OCI-LY3 (cell line): ENCODE data around the gene SEMA4A.
A peak's percentile ranks its signal among the peaks of the same experiment; 100 is the strongest.
"Not testable (repeated sequence)": the region's sequence is repeated elsewhere in the genome, so short reads cannot be mapped to it uniquely, and the experiment has no call there.

Experiments used
- H2AFZ ChIP-seq: fragments of 200-600, 300-600 bp; shearing (Covaris generic); 2 replicates; pipeline ENCODE4 v1.6.0; 2014; ENCODE audit warnings: antibody characterized with exemption, low read depth, low read length
- H3K27ac ChIP-seq: fragments of 200-600, 300-600 bp; sonication (generic); 2 replicates; pipeline ENCODE4 v1.5.1; 2014; ENCODE audit warnings: mild to moderate bottlenecking, low read length, moderate library complexity, mixed read lengths
- H3K27me3 ChIP-seq: fragments of 200-600, 300-600 bp; sonication (generic); 2 replicates; pipeline ENCODE4 v1.6.1; 2014; ENCODE audit warnings: low read depth, low read length, mixed read lengths
- H3K36me3 ChIP-seq: fragments of 200-600, 300-600 bp; sonication (generic); replicated peaks from 2 replicates; pipeline ENCODE3; 2014; ENCODE audit warnings: low read depth, low read length, mixed read lengths
- H3K4me1 ChIP-seq: fragments of 300-600, 200-600 bp; sonication (generic); 2 replicates; pipeline ENCODE4 v1.6.1; 2014; ENCODE audit warnings: low read length, mixed read lengths
- H3K4me2 ChIP-seq: fragments of 200-600, 300-600 bp; sonication (generic); 2 replicates; pipeline ENCODE4 v1.6.1; 2014; ENCODE audit warnings: low read length, mixed read lengths
- H3K4me3 ChIP-seq: fragments of 300-600, 200-600 bp; sonication (generic); 2 replicates; pipeline ENCODE4 v1.5.1; 2014; ENCODE audit warnings: antibody characterized with exemption, mild to moderate bottlenecking, low read length, moderate library complexity
- H3K79me2 ChIP-seq: fragments of 300-600, 200-600 bp; shearing (Covaris generic); 2 replicates; pipeline ENCODE4 v1.6.1; 2014; ENCODE audit warnings: mild to moderate bottlenecking, low read length, mixed read lengths
- H3K9ac ChIP-seq: fragments of 300-600, 200-600 bp; shearing (Covaris generic); 2 replicates; pipeline ENCODE4 v1.6.0; 2014; ENCODE audit warnings: mild to moderate bottlenecking, low read length, moderate library complexity
- H3K9me3 ChIP-seq: fragments of 200-600, 300-600 bp; shearing (Covaris generic); 2 replicates; pipeline ENCODE4 v1.6.1; 2014; ENCODE audit warnings: low read length, mixed read lengths; ENCODE audit not compliant: insufficient read depth
- H4K20me1 ChIP-seq: fragments of 200-600, 300-600 bp; sonication (generic); 2 replicates; pipeline ENCODE4 v1.6.1; 2016; ENCODE audit warnings: low read length, mixed read lengths; ENCODE audit not compliant: insufficient read depth
- EZH2phosphoT487 ChIP-seq: fragments of 200-600 bp; shearing (Covaris generic); IDR thresholded peaks from 2 replicates; pipeline ENCODE4 v1.6.1; 2018; ENCODE audit warnings: antibody characterized with exemption, mixed run types, low read depth
- TF ChIP-seq, protein P1 (sequence below): fragments of 200-600, 300-600 bp; sonication (generic); IDR thresholded peaks from 2 replicates; pipeline ENCODE4 v1.5.1; 2014; ENCODE audit warnings: antibody characterized with exemption, low read length, low read depth

Gene SEMA4A

GRCh38 chr1:156114919-156115513 is 38.4 kb upstream of the SEMA4A start:
- TF ChIP-seq EZH2phosphoT487: no peak
- TF ChIP-seq, protein P1, sequence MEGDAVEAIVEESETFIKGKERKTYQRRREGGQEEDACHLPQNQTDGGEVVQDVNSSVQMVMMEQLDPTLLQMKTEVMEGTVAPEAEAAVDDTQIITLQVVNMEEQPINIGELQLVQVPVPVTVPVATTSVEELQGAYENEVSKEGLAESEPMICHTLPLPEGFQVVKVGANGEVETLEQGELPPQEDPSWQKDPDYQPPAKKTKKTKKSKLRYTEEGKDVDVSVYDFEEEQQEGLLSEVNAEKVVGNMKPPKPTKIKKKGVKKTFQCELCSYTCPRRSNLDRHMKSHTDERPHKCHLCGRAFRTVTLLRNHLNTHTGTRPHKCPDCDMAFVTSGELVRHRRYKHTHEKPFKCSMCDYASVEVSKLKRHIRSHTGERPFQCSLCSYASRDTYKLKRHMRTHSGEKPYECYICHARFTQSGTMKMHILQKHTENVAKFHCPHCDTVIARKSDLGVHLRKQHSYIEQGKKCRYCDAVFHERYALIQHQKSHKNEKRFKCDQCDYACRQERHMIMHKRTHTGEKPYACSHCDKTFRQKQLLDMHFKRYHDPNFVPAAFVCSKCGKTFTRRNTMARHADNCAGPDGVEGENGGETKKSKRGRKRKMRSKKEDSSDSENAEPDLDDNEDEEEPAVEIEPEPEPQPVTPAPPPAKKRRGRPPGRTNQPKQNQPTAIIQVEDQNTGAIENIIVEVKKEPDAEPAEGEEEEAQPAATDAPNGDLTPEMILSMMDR: no peak
- Histone ChIP-seq H3K9ac (no peak overlapping the region), H3K27me3 (peaks cover 49% of the 10 kb centered on the region), H3K9me3 (no peaks in the 10 kb centered on the region), H3K4me1 (peaks cover 7% of the 10 kb centered on the region), H2AFZ (no peak overlapping the region), H3K4me2 (peak overlapping the region; percentile 0; the same call in 1 of the 2 replicates), H3K36me3 (no peaks in the 10 kb centered on the region), H4K20me1 (no peaks in the 10 kb centered on the region), H3K79me2 (no peaks in the 10 kb centered on the region), H3K4me3 (no peak overlapping the region), H3K27ac (no peak overlapping the region)

DNA sequence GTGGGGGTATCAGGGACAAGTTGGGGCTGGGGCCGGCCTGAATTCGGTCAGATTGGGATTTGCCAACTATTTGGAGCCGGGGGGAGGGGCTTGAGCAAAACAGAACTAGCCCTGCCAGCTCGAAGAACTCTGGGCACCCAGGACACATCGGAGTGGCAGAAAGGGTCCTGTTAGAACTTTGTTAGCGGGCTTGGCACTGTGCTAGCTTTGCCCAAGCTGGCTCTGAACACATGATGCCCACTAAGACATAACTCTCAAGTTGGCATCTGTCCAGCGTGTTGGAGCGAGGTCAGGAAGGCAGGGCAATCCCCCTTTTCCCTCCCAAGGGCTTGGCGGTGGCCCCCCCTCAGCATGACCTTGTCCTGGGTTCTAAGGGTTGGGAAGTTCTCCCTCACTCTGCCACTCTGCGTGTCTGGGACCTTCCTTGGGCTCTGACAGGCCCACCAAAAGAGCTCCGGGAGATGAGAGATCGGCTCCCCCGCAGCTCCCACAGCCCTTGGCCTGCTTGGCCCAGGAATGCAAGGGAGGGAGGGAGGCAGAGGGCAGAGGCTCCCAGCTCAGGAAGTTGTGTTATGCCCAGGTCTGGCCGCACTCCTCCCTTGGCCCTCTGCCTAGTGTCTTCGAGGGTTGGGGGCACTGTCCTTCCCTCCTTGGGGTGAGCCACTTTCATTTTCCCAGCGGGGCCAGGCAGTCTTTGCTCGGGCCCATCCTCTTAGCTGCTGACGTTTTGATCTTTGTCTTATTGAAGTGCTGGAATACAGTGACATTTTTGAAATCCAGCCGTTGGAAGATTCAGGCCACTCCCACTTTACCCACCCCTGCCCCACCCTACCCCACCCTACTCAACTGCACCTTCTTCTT is 37.6 kb upstream of the SEMA4A start:
- Histone ChIP-seq H3K79me2 (no peaks in the 10 kb centered on the region), H3K4me2 (no peak overlapping the region)
- no peak for TF ChIP-seq EZH2phosphoT487
- TF ChIP-seq, protein P1: no peak

DNA sequence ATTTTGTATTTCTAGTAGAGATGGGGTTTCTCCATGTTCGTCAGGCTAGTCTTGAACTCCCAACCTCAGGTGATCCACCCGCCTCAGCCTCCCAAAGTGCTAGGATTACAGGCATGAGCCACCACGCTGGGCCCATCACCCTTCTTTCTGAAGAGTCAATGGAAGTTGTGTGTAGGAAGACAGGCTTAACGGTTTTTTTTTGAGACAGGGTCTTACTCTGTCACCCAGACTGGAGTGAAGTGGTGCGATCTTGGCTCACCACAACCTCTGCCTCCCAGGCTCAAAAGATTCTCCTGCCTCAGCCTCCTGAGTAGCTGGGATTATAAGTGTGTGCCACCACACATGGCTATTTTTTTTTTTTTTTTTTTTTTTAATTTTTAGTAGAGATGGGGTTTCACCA is 36.7 kb upstream of the SEMA4A start:
- H3K27ac ChIP-seq, H3K9ac ChIP-seq: not testable (repeated sequence)

More for the DNA sequence above, 37.6 kb upstream of the SEMA4A start:
- Histone ChIP-seq H3K9me3 (no peaks in the 10 kb centered on the region), H3K36me3 (no peaks in the 10 kb centered on the region), H3K9ac (no peak overlapping the region), H3K4me1 (peaks cover 14% of the 10 kb centered on the region), H3K4me3 (no peak overlapping the region), H3K27ac (no peak overlapping the region), H3K27me3 (peaks cover 49% of the 10 kb centered on the region), H4K20me1 (no peaks in the 10 kb centered on the region), H2AFZ (no peak overlapping the region)

GRCh38 chr1:156117414-156118176 is 35.8 kb upstream of the SEMA4A start:
- H3K4me3 ChIP-seq: no peak overlapping the region
- no peak overlapping the region for H2AFZ ChIP-seq
- peaks cover 22% of the 10 kb centered on the region for H3K4me1 ChIP-seq
- H4K20me1 ChIP-seq: no peaks in the 10 kb centered on the region
- no peaks in the 10 kb centered on the region for H3K9me3 ChIP-seq
- no peak for TF ChIP-seq EZH2phosphoT487
- TF ChIP-seq, protein P1: no peak
- no peak overlapping the region for H3K9ac ChIP-seq
- H3K27me3 ChIP-seq: peaks cover 46% of the 10 kb centered on the region
- no peaks in the 10 kb centered on the region for H3K36me3 ChIP-seq
- no peak overlapping the region for H3K4me2 ChIP-seq
- H3K79me2 ChIP-seq: no peaks in the 10 kb centered on the region
- H3K27ac ChIP-seq: no peak overlapping the region

More for the DNA sequence above, 36.7 kb upstream of the SEMA4A start:
- not testable (repeated sequence) for H3K9me3 ChIP-seq, H3K79me2 ChIP-seq, H3K4me3 ChIP-seq, H3K36me3 ChIP-seq, H3K4me2 ChIP-seq, H2AFZ ChIP-seq, H4K20me1 ChIP-seq
- peaks cover 51% of the 10 kb centered on the region for H3K27me3 ChIP-seq
- H3K4me1 ChIP-seq: peaks cover 22% of the 10 kb centered on the region
